Measurements from ENCODE around the gene CDC42BPG.

Gene CDC42BPG

DNA sequence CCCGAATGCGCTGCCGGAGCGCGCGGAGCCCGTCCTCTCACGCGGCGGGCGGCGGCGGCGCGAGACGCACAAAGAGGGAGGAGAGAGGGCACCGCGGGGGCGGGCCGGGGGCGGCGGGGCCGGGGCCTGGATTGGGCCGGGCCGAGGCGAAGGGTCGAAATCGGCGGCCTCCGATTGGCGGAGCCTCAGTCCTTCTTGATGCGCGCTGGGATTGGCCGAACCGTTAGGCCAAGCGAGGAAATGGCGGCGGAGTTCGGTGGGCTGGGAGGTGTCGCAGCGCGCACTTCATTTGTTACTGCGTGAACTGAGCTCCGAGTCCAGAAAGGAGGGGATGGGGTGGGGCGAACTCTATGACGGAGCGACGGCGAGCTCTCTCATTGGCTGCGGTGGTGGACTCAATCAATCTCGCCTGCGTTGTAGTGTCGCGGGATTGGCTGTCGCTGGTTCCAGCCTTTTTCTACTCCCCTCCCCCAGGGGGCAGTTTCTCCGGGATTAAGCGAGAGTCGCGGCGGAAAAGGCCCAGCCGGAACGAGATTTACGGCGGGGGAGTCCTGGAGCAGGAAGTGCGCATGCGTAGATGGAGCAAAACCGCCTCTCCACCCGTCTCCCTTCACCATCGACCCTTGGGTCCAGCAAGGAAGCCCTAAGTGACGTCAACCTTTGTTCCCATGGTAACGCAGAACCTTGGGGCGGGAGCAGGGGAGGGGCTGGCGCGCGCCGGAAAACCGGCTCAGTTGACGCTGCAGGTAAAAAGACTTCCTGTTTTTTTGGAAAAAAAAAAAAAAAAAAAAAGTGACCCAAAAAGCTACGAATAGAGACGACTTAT, 65.8 kb downstream of the CDC42BPG start, which contains the start of gene SF1:
SF1 (minus strand) TSS at position 70 of the 826 bp plus-strand sequence. CDS start 150 bp downstream, outside the sequence.
- Mint-ChIP-seq H3K4me1 (ENCODE audit: low read depth) (peaks cover 52% of the 10 kb centered on the region), H3K27ac (peak within 1 kb of the TSS; percentile 98), H3K27me3 (ENCODE audit: low read depth) (no peaks in the 10 kb centered on the region), H3K4me3 (peak within 1 kb of the TSS; percentile 92), H3K9me3 (no peaks in the 10 kb centered on the region), H3K36me3 (ENCODE audit: low read depth) (peaks cover 37% of the 10 kb centered on the region)

DNA sequence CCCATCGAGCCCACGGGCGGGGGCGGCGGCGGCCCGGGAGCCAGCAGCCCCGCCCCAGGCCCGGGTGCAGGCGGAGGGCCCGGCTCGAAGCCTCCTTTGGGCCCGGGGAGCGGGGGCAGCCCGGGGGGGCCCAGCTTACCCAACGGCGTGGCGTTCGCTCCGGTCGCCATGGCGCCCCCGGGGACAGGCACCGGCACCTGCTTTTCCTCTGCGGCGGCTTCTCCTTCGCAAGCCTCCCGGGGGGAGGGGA, 66.3 kb downstream of the CDC42BPG start:
- H3K27ac Mint-ChIP-seq, result no peak overlapping the region
- H3K4me1 Mint-ChIP-seq (ENCODE audit: low read depth), result peaks cover 57% of the 10 kb centered on the region
- H3K27me3 Mint-ChIP-seq (ENCODE audit: low read depth), result no peaks in the 10 kb centered on the region
- peaks cover 42% of the 10 kb centered on the region for H3K36me3 Mint-ChIP-seq (ENCODE audit: low read depth)
- no peaks in the 10 kb centered on the region for H3K9me3 Mint-ChIP-seq
- no peak overlapping the region for H3K4me3 Mint-ChIP-seq

DNA sequence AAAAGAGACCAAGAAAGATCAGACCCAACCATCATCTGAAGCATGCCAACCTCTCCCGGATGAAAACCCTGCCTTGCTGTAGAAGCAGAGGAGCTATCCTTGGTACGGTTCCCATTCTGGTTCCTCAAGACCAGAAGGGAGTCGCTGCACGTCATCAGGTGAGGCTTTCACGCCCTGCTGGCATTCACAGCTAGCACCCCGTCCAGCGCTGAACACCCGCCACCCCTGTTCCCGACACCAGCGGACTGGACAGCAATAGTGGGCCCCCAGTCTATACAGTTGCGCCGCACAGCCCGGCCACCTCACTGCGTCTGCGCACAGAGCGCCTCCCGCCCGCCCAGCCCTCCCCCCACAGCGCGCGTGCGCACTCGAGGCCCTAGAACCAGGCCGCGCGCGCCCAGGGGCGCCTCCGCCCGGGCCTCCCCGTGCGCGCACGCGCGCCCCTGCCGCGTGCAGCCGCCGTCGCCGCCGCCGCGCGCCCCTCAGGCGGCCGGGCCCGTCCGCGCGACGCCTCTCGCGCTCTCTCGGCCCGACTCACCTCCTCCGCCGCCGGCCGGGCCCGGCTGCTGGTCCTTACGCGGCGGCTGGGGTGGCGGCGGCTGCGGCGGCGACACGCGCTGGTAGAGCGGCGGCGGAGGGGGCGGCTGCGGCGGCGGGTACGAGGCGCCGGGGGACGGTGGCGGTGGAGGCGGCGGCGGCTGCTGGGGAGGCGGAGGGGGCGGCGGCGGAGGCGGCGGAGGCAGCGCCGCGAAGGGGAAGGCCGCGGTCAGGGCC, 66.8 kb downstream of the CDC42BPG start:
- no peaks in the 10 kb centered on the region for H3K27me3 Mint-ChIP-seq (ENCODE audit: low read depth)
- no peaks in the 10 kb centered on the region for H3K9me3 Mint-ChIP-seq
- peak overlapping the region; percentile 92 for H3K4me3 Mint-ChIP-seq
- H3K4me1 Mint-ChIP-seq (ENCODE audit: low read depth), result peaks cover 62% of the 10 kb centered on the region
- H3K36me3 Mint-ChIP-seq (ENCODE audit: low read depth), result peaks cover 48% of the 10 kb centered on the region
- peak overlapping the region; percentile 83 for H3K27ac Mint-ChIP-seq

DNA sequence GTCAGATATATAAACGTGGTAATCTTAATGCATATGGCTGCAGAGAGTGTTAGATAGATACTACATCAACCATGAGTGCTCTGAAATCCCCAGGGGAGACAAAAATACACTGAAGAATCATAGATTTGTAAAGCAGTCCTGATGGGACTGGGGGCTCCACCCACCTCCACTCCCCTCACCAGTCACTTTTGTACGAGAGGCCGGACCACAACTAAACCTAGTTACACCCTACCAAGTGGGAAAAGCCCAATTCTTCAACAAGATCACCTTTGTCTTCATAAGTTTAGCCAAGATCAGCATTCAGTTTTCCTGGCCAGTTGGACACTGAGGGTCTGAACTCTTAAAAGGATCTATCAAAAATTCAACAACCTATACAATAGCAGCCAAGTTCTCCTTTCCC, 67.6 kb downstream of the CDC42BPG start:
- Mint-ChIP-seq H3K36me3 (ENCODE audit: low read depth) (peaks cover 55% of the 10 kb centered on the region), H3K27me3 (ENCODE audit: low read depth) (no peaks in the 10 kb centered on the region), H3K27ac (peak overlapping the region; percentile 83), H3K4me3 (peak overlapping the region; percentile 92), H3K4me1 (ENCODE audit: low read depth) (peaks cover 70% of the 10 kb centered on the region), H3K9me3 (no peaks in the 10 kb centered on the region)

DNA sequence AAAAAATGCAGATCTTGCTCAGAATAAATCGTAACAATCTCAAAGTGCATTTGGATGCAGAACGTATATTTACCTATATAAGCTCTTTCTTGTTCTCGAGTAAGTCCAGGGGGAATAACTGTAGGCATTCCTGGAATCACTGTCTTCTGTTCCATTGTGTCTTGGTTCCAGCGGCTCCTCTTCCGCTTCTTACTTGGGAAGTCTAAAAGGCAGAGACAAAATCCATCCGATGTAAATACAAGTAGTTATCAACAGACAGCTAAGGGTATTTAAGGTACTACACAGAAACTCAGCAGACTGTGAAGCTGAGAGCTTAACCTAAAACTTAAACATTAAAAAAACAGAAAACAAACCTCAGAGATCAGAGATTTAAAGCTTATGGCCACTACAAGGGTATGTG, 68.0 kb downstream of the CDC42BPG start:
- Mint-ChIP-seq H3K4me1 (ENCODE audit: low read depth) (peaks cover 74% of the 10 kb centered on the region), H3K4me3 (peak overlapping the region; percentile 92), H3K9me3 (no peaks in the 10 kb centered on the region), H3K27me3 (ENCODE audit: low read depth) (no peaks in the 10 kb centered on the region), H3K36me3 (ENCODE audit: low read depth) (peaks cover 60% of the 10 kb centered on the region), H3K27ac (peak overlapping the region; percentile 83)

DNA sequence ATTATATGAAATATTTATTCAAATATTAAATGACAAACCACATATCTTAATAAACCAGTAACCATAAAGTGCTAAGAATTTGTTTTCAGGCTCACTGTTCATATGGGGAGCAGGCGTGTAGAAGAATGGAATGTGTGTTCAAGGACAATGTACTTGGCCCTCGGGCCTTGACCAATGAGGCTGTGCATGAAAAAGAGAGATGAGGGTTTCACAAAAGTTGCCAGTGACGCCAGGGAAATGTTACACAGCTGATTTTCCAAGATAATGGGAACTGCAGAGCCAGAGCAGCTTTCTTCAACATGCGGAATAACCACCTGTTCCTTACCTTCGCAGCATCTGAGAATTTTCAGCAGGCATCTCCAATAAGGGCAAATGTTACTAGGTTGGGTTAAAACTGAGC, 70.3 kb downstream of the CDC42BPG start:
- no peak overlapping the region for H3K4me3 Mint-ChIP-seq
- no peak overlapping the region for H3K27ac Mint-ChIP-seq
- peaks cover 79% of the 10 kb centered on the region for H3K36me3 Mint-ChIP-seq (ENCODE audit: low read depth)
- H3K4me1 Mint-ChIP-seq (ENCODE audit: low read depth), result peaks cover 69% of the 10 kb centered on the region
- no peaks in the 10 kb centered on the region for H3K27me3 Mint-ChIP-seq (ENCODE audit: low read depth)
- no peaks in the 10 kb centered on the region for H3K9me3 Mint-ChIP-seq
